Stomach (tissue), 4 donors: Measurements from ENCODE around the gene DDX60.

Source experiments
- EP300 ChIP-seq: sonication (generic); formaldehyde crosslinking; IDR thresholded peaks from one replicate; pipeline ENCODE4 v1.6.1; 2017; ENCODE audit warnings: antibody characterized with exemption
- POLR2A ChIP-seq, 4 donors: fragments of 450-650 bp; IDR thresholded peaks; one replicate each; pipeline ENCODE4 v1.6.1; 2016; ENCODE audit warnings: antibody characterized with exemption in 4 of 4, control low read depth in 2 of 4, mild to moderate bottlenecking in 1 of 4, moderate library complexity in 1 of 4
- POLR2AphosphoS5 ChIP-seq, 3 donors: sonication (generic); formaldehyde crosslinking; IDR thresholded peaks; one replicate each; pipeline ENCODE4 v1.6.1; 2016; ENCODE audit warnings: antibody characterized with exemption in 3 of 3
- TF ChIP-seq, protein P1 (sequence below), 7 experiments: fragments of 450-650 bp in 4 of 7; fragments of 200-600 bp in 3 of 7; sonication (generic) in 3 of 7; IDR thresholded peaks; one replicate each; pipeline ENCODE4 v1.5.1; 2016 to 2019; ENCODE audit warnings: antibody characterized with exemption in 7 of 7, control low read depth in 2 of 7, mild to moderate bottlenecking in 1 of 7

- no peak for TF ChIP-seq POLR2AphosphoS5 (IDR thresholded peaks at IDR 0.05)
- TF ChIP-seq, protein P1, sequence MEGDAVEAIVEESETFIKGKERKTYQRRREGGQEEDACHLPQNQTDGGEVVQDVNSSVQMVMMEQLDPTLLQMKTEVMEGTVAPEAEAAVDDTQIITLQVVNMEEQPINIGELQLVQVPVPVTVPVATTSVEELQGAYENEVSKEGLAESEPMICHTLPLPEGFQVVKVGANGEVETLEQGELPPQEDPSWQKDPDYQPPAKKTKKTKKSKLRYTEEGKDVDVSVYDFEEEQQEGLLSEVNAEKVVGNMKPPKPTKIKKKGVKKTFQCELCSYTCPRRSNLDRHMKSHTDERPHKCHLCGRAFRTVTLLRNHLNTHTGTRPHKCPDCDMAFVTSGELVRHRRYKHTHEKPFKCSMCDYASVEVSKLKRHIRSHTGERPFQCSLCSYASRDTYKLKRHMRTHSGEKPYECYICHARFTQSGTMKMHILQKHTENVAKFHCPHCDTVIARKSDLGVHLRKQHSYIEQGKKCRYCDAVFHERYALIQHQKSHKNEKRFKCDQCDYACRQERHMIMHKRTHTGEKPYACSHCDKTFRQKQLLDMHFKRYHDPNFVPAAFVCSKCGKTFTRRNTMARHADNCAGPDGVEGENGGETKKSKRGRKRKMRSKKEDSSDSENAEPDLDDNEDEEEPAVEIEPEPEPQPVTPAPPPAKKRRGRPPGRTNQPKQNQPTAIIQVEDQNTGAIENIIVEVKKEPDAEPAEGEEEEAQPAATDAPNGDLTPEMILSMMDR (IDR thresholded peaks at IDR 0.05), result no peak
- no peak for TF ChIP-seq POLR2A (IDR thresholded peaks at IDR 0.05)
- TF ChIP-seq EP300, result no peak
Measured at GRCh38 chr4:168208957-168209614, 109.5 kb downstream of the DDX60 start.
